Kidney (tissue), 14 donors: ENCODE data around the gene PFKFB3. TPM values are rescaled to one million over a fixed set of nuclear protein-coding genes. Genes with fewer than 3 reads are reported as not detected.

Experiments
- DNase-seq, 5 donors: peaks; one replicate each; pipeline ENCODE4 v3.0.0-alpha.2; 2013 to 2020
- FAIRE-seq: peaks from 2 replicates; lab custom pipeline; 2012; peaks lifted over from hg19 to GRCh38; lab: Jason Lieb, UNC
- H3K27ac ChIP-seq, 2 donors: one replicate each; pipeline ENCODE4 v1.7.0; 2013; ENCODE audit warnings: low read depth in 2 of 2, low read length in 2 of 2, inconsistent platforms in 1 of 2
- H3K27me3 ChIP-seq: one replicate; pipeline ENCODE4 v1.7.1; 2013; ENCODE audit warnings: low read length, inconsistent platforms; ENCODE audit not compliant: control insufficient read depth, insufficient read depth
- H3K36me3 ChIP-seq, 3 donors: one replicate each; pipeline versions ENCODE4 v1.7.0 to v1.7.1; 2013; ENCODE audit warnings: low read length in 3 of 3, control low read depth in 1 of 3, inconsistent platforms in 1 of 3; ENCODE audit not compliant: insufficient read depth in 3 of 3, control insufficient read depth in 2 of 3
- H3K4me1 ChIP-seq, 3 donors: one replicate each; pipeline versions ENCODE4 v1.7.0 to v1.7.1; 2013; ENCODE audit warnings: low read length in 3 of 3, inconsistent platforms in 1 of 3, low read depth in 1 of 3; ENCODE audit not compliant: control insufficient read depth in 2 of 3, insufficient read depth in 2 of 3
- H3K4me3 ChIP-seq, 3 donors: one replicate each; pipeline versions ENCODE4 v1.7.0 to v1.8.1; 2013; ENCODE audit warnings: low read length in 3 of 3, control low read depth in 1 of 3, inconsistent platforms in 1 of 3
- H3K9ac ChIP-seq, 3 donors: one replicate each; pipeline versions ENCODE4 v1.7.0 to v1.7.1; 2013; ENCODE audit warnings: low read length in 3 of 3, control low read depth in 1 of 3, inconsistent platforms in 1 of 3
- H3K9me3 ChIP-seq, 3 donors: one replicate each; pipeline versions ENCODE4 v1.7.0 to v1.7.1; 2013; ENCODE audit warnings: low read length in 3 of 3, control low read depth in 1 of 3, inconsistent platforms in 1 of 3; ENCODE audit not compliant: control insufficient read depth in 2 of 3, insufficient read depth in 1 of 3
- CTCF ChIP-seq: IDR thresholded peaks from 3 replicates; pipeline ENCODE4 v1.5.1; 2012; ENCODE audit warnings: mild to moderate bottlenecking, moderate library complexity, borderline replicate concordance; ENCODE audit not compliant: insufficient read depth; ENCODE audit errors: extremely low read depth
- intact Hi-C: fragments of 100-400 bp; cut with DNase I; formaldehyde crosslinking; loops from one replicate; pipeline ENCODE4 v1.11.1; 2022
- polyA plus RNA-seq: library from polyadenylated mRNA; stranded (reverse); fragments of 350-450 nt; fragmentation: Illumina TruSeq; extraction: RNeasy Lipid Tissue Mini Kit (QIAGEN cat#74804); gene quantifications from one replicate; pipeline ENCODE4 v1.2.3, GENCODE V29; 2014; ENCODE audit warnings: low read depth, low replicate concordance; ENCODE audit not compliant: insufficient read depth
- total RNA-seq: library from RNA; stranded (reverse); fragmentation: NEBNext Ultra II Directional; extraction: Animal tissue kit (Norgen Biotek cat#: 25700); gene quantifications from one replicate; pipeline ENCODE4 v1.2.1, GENCODE V29; 2021
- donor health status: control.
- donor health status: control.
- donor health status: control.
- donor health status: control.
- donor health status: control.
- donor health status: DM: yes; HTN: yes; CAD: no.
- donor health status: Normal renal cell carcinoma (clear cell type).

PFKFB3 gene
- total and polyA plus RNA-seq, 2 donors from 2014 or later = 34.9 to 141 TPM

GRCh38 chr10:6256439-6256838, 53.7 kb downstream of the PFKFB3 start:
- intact Hi-C loops = no loop called here
- Histone ChIP-seq H3K4me1 (no peaks in the 10 kb centered on the region), H3K36me3 (no peaks in the 10 kb centered on the region), H3K4me3 (no peak overlapping the region), H3K27ac (no peak overlapping the region), H3K27me3 (no peaks in the 10 kb centered on the region), H3K9ac (no peak overlapping the region), H3K9me3 (no peaks in the 10 kb centered on the region)
- FAIRE-seq (no peak), DNase-seq (no peak)
- no peak for TF ChIP-seq CTCF

DNA sequence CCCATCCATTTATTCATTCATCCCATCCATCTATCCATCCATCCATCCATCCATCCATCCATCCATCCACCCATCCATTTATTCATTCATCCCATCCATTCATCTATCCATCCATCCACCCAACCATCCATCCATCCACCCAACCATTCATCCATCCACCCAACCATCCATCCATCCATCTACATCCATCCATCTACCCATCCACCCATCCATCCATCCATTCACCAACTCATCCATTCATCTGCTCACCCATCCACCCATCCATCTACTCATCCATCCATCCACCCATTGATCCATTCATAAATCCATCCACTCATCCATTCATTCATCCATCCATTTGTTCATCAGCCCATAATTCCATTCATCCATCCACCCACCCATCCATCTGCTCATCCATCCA, 56.4 kb downstream of the PFKFB3 start:
- H3K9ac ChIP-seq = no peak overlapping the region
- no peak for TF ChIP-seq CTCF
- DNase-seq (no peak), FAIRE-seq (no peak)
- no peaks in the 10 kb centered on the region for H3K4me1 ChIP-seq
- intact Hi-C loops = no loop called here
- H3K36me3 ChIP-seq = no peaks in the 10 kb centered on the region
- H3K27ac ChIP-seq = no peak overlapping the region
- H3K9me3 ChIP-seq = no peaks in the 10 kb centered on the region
- no peak overlapping the region for H3K4me3 ChIP-seq
- H3K27me3 ChIP-seq = no peaks in the 10 kb centered on the region

GRCh38 chr10:6260843-6261242, 58.1 kb downstream of the PFKFB3 start:
- no peaks in the 10 kb centered on the region for H3K9me3 ChIP-seq
- intact Hi-C loops = no loop called here
- FAIRE-seq (no peak), DNase-seq (no peak)
- no peak overlapping the region for H3K9ac ChIP-seq
- no peak overlapping the region for H3K4me3 ChIP-seq
- no peaks in the 10 kb centered on the region for H3K36me3 ChIP-seq
- H3K4me1 ChIP-seq = no peaks in the 10 kb centered on the region
- H3K27me3 ChIP-seq = no peaks in the 10 kb centered on the region
- no peak overlapping the region for H3K27ac ChIP-seq
- TF ChIP-seq CTCF = no peak

- TF ChIP-seq CTCF = no peak
- FAIRE-seq (no peak), DNase-seq (peak in 2 of 5 donors; percentile 22 to 48)
- Histone ChIP-seq H3K27ac (no peak overlapping the region), H3K4me1 (no peaks in the 10 kb centered on the region), H3K27me3 (no peaks in the 10 kb centered on the region), H3K9me3 (no peaks in the 10 kb centered on the region), H3K4me3 (no peak overlapping the region), H3K9ac (no peak overlapping the region), H3K36me3 (no peaks in the 10 kb centered on the region)
- intact Hi-C loops = no loop called here
These were observed 65.2 kb downstream of the PFKFB3 start for GRCh38 chr10:6267941-6268340.
